GM10266 (cell line): ENCODE measurements around the gene FBRSL1.

Experiments
- DNase-seq: peaks from one replicate; pipeline ENCODE4 v3.0.0; 2012; ENCODE audit errors: extremely low spot score
- TF ChIP-seq, protein P1 (sequence below): IDR thresholded peaks from 2 replicates; pipeline ENCODE4 v1.5.1; 2012; ENCODE audit warnings: mild to moderate bottlenecking, low read depth; ENCODE audit not compliant: control insufficient read depth, insufficient read depth; ENCODE audit errors: missing control alignments

FBRSL1 gene

DNA sequence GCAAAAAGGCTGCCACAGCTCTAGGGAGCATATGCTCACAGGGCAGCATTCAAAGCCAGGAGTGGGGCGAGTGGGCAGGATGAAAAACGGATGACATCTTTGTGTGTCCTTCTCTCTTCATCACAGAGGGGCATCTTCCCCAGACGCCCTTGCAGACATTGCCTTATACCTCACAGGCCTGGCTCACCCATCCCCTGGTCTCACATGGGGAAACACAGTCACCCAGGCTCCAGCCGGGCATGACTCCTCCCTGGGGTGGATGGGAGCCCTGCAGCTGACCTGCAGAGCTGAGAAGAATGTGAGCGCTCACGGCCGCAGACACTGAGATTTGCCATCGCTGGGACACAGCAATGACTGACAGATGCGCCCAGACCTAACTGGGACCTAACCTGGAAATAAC, 7.2 kb upstream of the FBRSL1 start:
- TF ChIP-seq, protein P1, sequence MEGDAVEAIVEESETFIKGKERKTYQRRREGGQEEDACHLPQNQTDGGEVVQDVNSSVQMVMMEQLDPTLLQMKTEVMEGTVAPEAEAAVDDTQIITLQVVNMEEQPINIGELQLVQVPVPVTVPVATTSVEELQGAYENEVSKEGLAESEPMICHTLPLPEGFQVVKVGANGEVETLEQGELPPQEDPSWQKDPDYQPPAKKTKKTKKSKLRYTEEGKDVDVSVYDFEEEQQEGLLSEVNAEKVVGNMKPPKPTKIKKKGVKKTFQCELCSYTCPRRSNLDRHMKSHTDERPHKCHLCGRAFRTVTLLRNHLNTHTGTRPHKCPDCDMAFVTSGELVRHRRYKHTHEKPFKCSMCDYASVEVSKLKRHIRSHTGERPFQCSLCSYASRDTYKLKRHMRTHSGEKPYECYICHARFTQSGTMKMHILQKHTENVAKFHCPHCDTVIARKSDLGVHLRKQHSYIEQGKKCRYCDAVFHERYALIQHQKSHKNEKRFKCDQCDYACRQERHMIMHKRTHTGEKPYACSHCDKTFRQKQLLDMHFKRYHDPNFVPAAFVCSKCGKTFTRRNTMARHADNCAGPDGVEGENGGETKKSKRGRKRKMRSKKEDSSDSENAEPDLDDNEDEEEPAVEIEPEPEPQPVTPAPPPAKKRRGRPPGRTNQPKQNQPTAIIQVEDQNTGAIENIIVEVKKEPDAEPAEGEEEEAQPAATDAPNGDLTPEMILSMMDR: no peak
- DNase-seq: no peak

- no peak for DNase-seq
Observed at GRCh38 chr12:132483208-132483607, 6.7 kb upstream of the FBRSL1 start.

GRCh38 chr12:132483612-132484011, 6.3 kb upstream of the FBRSL1 start:
- no peak for DNase-seq
- TF ChIP-seq, protein P1: no peak

More at GRCh38 chr12:132483208-132483607, 6.7 kb upstream of the FBRSL1 start:
- TF ChIP-seq, protein P1: no peak

DNA sequence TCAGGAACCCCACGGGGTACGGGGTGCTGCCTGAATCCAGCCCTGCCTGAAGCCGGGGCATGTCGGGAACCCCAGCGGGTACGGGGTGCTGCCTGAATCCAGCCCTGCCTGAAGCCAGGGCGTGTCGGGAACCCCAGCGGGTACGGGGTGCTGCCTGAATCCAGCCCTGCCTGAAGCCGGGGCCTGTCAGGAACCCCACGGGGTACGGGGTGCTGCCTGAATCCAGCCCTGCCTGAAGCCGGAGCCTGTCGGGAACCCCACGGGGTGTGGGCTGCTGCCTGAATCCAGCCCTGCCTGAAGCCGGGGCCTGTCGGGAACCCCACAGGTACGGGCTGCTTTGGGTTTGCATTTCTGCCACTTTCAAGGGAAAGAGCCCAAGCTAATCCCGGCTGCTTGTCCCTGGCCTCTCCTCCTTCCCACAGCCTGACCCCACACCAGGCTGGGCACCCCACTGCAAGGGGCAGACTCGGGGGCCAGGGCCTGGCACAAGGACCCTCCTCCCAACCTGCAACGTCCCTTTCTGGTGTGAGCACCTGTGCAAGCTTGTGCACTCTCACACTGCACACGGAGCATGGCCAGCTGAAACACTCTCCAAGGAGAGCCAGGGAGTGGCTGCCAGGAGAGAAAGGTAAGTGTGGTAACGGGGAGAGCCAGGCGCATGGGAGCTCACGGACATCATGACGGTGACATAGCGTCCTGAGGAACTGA, 5.6 kb upstream of the FBRSL1 start:
- no peak for DNase-seq
- TF ChIP-seq, protein P1: no peak

- no peak for DNase-seq
- TF ChIP-seq, protein P1: no peak
Observed at GRCh38 chr12:132484891-132485441, 5.0 kb upstream of the FBRSL1 start.

GRCh38 chr12:132485619-132486018, 4.3 kb upstream of the FBRSL1 start:
- TF ChIP-seq, protein P1: no peak

DNA sequence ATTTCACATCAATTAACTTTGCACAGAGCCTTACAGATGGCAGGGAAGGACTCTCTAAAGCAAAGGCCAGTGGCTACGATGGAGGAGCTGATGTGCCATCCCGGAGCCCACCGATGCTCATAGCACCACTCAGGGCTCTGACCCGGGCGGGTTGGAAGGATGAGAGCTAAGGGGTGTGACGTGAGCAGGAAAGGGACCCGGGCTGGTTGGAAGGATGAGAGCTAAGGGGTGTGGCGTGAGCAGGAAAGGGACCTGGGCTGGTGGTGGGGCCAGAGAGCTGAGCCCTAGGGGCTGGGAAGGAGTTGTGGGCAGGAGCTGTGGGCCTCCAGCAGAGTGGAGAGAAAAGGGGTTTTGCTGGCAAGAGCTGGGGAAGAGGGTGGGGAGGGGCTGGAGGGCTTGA, 3.8 kb upstream of the FBRSL1 start:
- DNase-seq: no peak
- TF ChIP-seq, protein P1: no peak

More at GRCh38 chr12:132485619-132486018, 4.3 kb upstream of the FBRSL1 start:
- no peak for DNase-seq
